Measurements from ENCODE around the gene ATE1. TPM values are rescaled to one million over a fixed set of nuclear protein-coding genes. Genes with fewer than 3 reads are reported as not detected.

ATE1 gene
- total RNA-seq, 6 donors from 2014 or later, result 13.5 to 27.9 (median 21.8) TPM

GRCh38 chr10:121751191-121751760 is 176.6 kb downstream of the ATE1 start:
- no peak for TF ChIP-seq POLR2A (IDR thresholded peaks at IDR 0.05)
- TF ChIP-seq POLR2AphosphoS5 (IDR thresholded peaks at IDR 0.05), result no peak
- TF ChIP-seq EP300 (IDR thresholded peaks at IDR 0.05), result no peak
- no peak for TF ChIP-seq CTCF (IDR thresholded peaks at IDR 0.05)
- Histone ChIP-seq H3K4me1 (peaks cover 0 to 4% (median 0%) of the 10 kb centered on the region in 4 donors), H3K27me3 (no peaks in the 10 kb centered on the region), H3K9me3 (no peaks in the 10 kb centered on the region), H3K4me3 (no peak overlapping the region), H3K36me3 (no peaks in the 10 kb centered on the region), H3K27ac (no peak overlapping the region)
- WGBS, 2 donors, result 95 to 98% methylated on average over 3 of the region's 3 CpGs
- DNase-seq (no peak), ATAC-seq (ENCODE audit: low FRiP score in 2 of 2) (no peak)

- WGBS, 2 donors, result 88 to 97% methylated on average over 3 of the region's 3 CpGs
- TF ChIP-seq POLR2AphosphoS5 (IDR thresholded peaks at IDR 0.05) (no peak), POLR2A (IDR thresholded peaks at IDR 0.05) (no peak), CTCF (IDR thresholded peaks at IDR 0.05) (no peak), EP300 (IDR thresholded peaks at IDR 0.05) (no peak)
- ATAC-seq (ENCODE audit: low FRiP score in 2 of 2) (no peak), DNase-seq (no peak)
- no peaks in the 10 kb centered on the region for H3K9me3 ChIP-seq
- peaks cover 0 to 9% (median 6%) of the 10 kb centered on the region in 4 donors for H3K36me3 ChIP-seq
- H3K4me1 ChIP-seq, result no peaks in the 10 kb centered on the region
- H3K27me3 ChIP-seq, result no peaks in the 10 kb centered on the region
- H3K4me3 ChIP-seq, result no peak overlapping the region
- H3K27ac ChIP-seq, result no peak overlapping the region
Measured at GRCh38 chr10:121747163-121747775, 180.6 kb downstream of the ATE1 start.

GRCh38 chr10:121741248-121741792 is 186.5 kb downstream of the ATE1 start:
- Histone ChIP-seq H3K9me3 (no peaks in the 10 kb centered on the region), H3K4me3 (no peak overlapping the region), H3K36me3 (peaks cover 0 to 20% (median 6%) of the 10 kb centered on the region in 4 donors), H3K27ac (no peak overlapping the region), H3K4me1 (no peaks in the 10 kb centered on the region), H3K27me3 (no peaks in the 10 kb centered on the region)
- DNase-seq, result no peak
- 0% methylated on average over 1 of the region's 1 CpG for WGBS, 2 donors
- ATAC-seq (ENCODE audit: low FRiP score in 2 of 2), result no peak
- no peak for TF ChIP-seq CTCF (IDR thresholded peaks at IDR 0.05)
- no peak for TF ChIP-seq POLR2A (IDR thresholded peaks at IDR 0.05)
- TF ChIP-seq EP300 (IDR thresholded peaks at IDR 0.05), result no peak
- no peak for TF ChIP-seq POLR2AphosphoS5 (IDR thresholded peaks at IDR 0.05)

GRCh38 chr10:121740069-121740468 is 187.8 kb downstream of the ATE1 start:
- Histone ChIP-seq H3K4me3 (no peak overlapping the region), H3K27me3 (no peaks in the 10 kb centered on the region), H3K4me1 (no peaks in the 10 kb centered on the region), H3K27ac (no peak overlapping the region), H3K36me3 (peaks cover 0 to 20% (median 6%) of the 10 kb centered on the region in 4 donors), H3K9me3 (no peaks in the 10 kb centered on the region)
- ATAC-seq (ENCODE audit: low FRiP score in 2 of 2) (no peak), DNase-seq (no peak)
- 82 to 92% methylated on average over 2 of the region's 2 CpGs for WGBS, 2 donors
- TF ChIP-seq POLR2AphosphoS5 (IDR thresholded peaks at IDR 0.05) (no peak), EP300 (IDR thresholded peaks at IDR 0.05) (no peak), POLR2A (IDR thresholded peaks at IDR 0.05) (no peak), CTCF (IDR thresholded peaks at IDR 0.05) (no peak)
